Right renal pelvis (tissue), 4 donors: ENCODE results near the gene ADAMTS19. TPM values are rescaled to one million over a fixed set of nuclear protein-coding genes. Genes with fewer than 3 reads are reported as not detected.

ENCODE experiments used
- DNase-seq, 4 donors: peaks; one replicate each; pipeline ENCODE4 v3.0.0-alpha.2; 2013; ENCODE audit warnings: low read depth in 4 of 4, low spot score in 3 of 4, missing footprints in 1 of 4
- polyA plus RNA-seq, 4 donors: library from polyadenylated mRNA; unstranded; fragments of 120-200 nt; gene quantifications; one replicate each; pipeline ENCODE4 v1.2.1, GENCODE V29; 2013; ENCODE audit not compliant: insufficient read length in 4 of 4

ADAMTS19 gene
- polyA plus RNA-seq, 4 donors, result 5.2 to 6.8 (median 5.6) TPM

DNA sequence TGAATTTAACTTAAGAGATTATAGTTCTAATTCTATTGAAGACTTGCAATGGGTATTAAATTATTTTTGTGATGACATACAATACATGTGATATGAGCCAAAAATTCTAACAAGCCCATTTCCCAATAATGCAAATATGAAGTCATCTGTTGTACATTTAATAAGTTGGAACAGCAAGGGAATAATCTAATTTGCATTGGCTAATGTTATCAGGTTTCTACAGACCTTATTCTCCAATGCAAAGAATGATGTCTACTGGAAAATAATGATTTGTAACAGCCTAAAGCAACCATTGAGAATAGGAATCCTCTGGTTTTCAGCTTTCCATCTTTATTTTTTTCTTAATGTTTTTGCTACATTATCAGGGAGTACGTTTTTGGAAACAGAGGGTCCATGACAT, 198.7 kb downstream of the ADAMTS19 start:
- no peak for DNase-seq

DNA sequence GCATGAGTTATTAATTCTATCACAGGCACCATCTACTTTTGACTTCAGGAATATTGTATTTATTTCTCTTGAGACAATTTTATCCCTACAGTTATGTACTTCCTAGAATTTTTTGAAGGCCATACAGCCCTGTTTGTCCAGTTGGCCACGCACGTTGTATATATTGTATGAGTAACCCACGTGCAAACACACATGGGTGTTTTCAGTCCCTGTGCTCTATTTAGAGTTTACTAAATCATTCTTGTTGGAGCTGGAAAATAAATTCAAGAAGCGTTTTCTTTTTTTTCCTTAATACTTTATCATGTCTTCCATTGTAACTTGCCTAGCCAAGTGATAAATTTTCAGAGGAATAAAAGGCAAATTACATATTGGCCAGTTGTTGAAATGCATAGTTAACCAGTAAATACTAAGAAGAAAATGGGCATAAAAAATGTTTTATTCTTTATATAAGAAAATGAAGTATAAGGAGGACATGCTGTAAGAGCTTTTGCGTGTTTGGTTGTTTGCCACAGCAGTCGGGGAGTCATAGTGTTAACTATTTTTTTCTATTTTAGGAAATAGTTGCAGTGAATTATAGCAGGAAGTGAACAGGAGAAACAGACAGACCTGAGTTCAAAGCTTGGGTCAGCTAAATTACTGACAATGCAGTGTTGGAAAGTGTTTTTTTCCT, 201.4 kb downstream of the ADAMTS19 start:
- DNase-seq, result no peak

DNA sequence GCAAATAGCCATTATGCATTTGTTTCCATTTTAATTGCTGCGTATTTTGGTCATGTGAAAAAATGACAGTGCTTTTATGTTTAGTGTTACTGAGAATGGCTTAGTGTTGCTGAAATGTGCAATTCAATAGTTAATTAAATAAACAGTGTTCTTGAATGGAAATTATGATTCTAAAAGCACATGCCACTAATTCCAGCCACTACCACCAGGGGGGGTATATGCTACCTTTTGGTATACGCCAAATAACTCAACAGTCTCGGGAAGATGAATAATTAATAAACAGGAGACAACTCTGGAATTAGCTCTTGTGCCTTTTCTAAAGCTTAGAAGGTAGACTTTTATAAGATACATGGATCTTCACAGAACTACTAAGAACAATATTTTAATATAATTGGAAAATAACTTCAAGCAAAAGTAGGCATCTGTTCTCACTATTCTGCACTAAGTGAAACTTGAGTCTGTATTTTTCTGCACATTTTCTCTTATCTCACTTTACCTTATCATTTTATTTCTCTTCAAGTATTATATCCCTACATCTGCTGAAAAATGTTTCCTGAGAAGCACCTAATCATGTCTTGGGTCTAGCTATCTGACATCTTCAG, 204.3 kb downstream of the ADAMTS19 start:
- DNase-seq, result peak in 1 of 4 donors; percentile 4

DNA sequence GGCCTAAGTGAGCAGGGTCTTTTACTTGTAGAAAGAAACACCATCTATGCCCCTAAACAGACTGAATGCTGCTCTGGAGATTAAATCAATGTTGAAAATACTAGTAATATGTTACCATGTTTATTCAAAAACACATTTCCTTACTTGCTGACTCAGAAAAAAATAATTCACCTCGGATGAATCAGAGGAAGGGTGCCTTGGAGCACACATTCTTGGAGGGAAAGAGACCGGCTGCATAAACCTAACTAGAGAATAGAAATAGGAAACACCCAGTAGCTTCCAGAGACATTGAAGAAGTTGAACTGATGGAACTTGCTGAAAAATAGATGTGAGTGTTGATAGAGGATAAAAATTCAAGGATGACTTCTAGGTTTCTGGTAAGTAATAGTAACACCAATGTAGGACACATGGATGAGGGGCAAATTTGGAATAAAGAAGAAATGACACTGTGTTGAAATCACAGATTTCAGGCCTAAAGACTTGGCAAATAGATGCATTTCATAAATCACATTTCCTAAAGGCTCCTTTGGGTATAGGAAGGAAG, 210.9 kb downstream of the ADAMTS19 start:
- DNase-seq, result no peak

DNA sequence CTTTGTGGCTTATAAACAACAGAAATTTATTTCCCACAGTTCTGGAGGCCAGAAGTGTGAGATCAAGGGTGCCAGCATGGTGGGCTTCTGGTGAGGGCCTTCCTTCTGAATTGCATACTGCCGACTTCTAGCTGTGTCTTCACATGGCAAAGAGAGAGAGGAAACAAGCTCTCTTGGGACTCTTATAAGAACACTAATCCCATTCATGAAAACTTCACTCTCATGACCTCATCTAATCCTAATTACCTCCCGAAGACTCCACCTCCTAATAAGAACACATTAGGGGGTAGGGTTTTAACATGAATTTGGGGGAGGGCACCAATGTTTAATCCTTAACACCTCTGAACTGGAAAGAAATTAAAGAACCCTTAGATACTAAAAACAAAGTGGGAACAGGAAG, 211.9 kb downstream of the ADAMTS19 start:
- no peak for DNase-seq

DNA sequence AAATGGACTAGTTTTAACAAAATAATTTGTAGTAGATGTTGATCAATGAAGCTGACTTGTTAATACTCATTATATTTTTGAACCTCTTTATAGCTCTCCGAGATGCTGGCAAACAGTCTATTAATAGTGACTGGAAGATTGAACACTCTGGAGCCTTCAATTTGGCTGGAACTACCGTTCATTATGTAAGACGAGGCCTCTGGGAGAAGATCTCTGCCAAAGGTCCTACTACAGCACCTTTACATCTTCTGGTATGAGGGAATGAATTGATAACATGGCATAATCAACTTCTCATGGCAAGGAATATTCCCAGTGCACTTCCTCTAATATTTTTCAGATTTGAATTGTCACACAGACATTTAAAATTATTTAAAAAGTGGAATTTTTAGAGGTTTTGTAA, 219.6 kb downstream of the ADAMTS19 start:
- no peak for DNase-seq

DNA sequence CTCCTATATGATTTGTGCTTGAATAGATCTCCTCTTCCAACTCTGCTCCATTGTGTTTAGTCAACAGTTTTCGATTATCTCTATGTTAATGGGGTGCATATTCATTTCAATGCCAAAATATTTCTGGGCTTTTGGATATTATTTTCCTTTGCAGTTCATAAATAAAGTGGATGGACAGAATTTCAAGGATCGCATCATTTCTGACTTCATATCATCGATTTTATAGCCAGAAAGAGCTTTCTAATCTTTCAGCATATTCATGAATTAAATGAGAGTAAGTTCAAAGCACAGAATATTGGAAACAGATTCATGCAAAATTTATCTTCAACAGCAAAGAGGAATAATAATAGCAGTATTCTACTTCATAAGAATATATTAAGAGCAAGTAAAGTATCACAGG, 227.8 kb downstream of the ADAMTS19 start:
- no peak for DNase-seq

DNA sequence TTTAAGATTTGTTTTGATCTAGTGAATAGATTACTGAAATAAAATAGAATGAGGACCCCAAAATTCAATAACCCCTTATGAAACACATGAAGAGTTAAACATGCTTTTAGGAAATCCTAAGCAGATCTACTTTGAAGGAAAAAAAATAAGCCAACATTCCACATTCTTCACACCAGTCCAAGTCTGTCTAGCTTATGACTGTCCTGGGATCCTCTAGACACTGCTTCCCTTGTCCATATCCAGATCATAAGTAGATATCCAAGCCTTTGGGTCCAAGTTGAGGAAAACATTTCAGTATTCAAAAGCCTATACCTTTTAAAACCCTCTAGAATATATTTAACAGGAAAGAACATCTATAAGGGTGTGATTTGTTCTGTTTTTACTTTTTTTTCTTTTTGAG, 228.9 kb downstream of the ADAMTS19 start:
- no peak for DNase-seq

DNA sequence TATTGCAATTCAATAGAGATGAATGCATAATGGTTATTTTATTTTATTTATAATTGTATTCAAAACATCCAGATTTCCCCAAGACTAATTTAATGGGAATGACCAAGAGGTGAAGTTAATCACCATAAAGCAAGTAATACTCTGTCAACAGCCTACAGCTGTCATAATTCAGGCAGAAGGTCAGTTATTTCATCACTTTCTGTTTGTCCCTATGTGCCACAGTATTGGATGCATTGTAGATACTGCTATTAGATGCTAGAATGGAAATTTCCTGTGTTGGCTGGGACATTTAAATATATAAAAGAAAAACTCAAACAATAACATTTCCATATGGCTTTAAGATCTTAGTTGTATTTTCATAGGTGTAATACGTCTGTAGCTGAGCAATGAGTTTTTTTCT, 231.1 kb downstream of the ADAMTS19 start:
- no peak for DNase-seq

DNA sequence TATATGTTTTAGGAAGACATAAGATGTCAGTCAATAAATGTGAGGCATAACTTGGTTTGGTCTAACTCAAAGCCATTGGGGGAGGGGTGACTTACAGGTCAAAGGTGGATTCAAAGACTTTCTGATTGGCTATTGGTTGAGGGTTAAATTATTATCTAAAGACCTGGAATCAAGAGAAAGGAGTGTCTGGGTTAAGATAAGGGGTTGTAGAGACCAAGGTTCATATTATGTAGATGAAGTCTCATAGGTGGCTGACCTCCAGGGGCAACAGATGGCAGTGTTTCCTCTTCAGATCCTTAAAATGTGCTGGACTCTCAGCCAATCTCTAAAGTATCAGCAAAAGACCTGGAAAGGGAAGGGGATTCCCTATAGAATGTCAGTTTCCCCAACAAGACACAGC, 236.5 kb downstream of the ADAMTS19 start:
- no peak for DNase-seq

DNA sequence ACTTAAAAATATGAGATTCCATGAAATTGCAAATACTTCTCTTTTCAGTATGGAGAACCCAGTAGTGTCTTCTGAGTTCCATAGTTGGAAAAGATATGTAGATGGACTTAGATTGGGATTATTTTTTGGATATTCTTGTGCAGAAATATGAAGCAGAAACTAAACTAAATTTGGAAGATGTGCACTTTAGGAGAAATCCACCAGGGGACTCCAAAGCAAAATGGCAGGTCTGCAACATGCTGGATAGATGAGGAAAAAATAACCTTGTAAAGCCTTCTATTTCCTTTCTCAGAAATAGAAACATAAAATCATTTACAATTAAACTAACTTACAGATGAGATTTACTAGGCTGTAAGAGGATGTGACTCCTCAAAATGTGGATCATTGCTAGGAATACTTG, 238.6 kb downstream of the ADAMTS19 start:
- DNase-seq, result no peak

DNA sequence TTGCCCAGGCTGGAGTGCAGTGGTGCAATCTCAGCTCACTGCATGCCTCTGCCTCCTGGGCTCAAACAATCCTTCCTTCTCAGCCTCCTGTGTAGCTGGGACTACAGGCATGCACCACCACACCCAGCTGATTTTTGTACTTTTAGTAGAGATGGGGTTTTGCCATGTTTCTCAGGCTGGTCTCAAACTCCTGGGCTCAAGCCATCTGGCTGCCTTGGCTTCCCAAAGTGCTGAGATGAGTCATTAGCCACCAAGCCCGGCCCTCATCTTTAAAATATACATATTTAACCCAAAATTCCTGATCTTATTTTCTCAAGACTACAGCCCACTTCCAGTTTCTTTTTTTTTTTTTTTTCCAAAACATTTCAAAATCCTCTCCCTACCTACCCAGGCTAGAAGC, 256.1 kb downstream of the ADAMTS19 start:
- no peak for DNase-seq

DNA sequence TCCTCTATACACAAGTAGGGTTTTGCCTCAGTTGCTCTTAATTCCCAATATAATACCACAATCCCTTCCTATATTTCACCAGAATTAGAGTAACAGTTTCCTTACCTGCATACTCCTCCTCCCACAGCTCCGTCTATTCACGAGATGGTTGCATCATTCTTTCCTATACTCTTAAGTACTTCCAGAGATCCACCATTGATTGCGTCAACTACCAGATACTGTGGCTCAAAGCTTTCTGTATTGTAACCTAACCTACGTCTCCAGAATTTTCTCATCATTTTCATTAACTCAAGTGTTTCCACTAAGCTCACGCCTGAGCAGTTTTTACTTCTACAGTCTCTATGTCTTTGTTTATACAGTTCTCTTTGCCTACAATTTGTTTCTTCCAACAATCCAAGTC, 256.6 kb downstream of the ADAMTS19 start:
- no peak for DNase-seq

DNA sequence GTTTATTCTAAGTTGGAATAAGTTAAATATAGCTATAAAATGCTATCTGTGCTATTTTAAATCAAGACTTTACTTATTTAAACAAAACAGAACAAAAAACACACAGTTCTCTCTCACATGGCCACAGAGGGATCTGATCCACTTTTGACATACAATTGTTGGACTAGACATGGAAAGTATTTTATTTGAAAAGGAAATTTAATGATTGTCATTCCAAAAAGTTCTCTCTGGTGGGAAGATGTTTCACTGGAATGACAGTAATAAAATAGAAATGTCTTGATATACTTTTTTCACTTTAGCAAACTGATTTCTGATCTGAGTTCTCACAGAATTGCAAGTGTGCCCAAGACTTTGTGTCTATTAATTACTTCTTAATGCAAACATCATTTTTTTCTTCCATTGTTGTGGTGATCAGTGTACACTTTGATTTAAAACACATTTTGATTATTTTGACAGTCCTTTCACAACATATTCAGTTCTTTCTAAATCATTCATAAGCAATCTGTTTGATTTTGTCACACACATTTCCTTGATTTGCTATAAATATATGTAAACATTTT, 257.7 kb downstream of the ADAMTS19 start:
- DNase-seq, result no peak

DNA sequence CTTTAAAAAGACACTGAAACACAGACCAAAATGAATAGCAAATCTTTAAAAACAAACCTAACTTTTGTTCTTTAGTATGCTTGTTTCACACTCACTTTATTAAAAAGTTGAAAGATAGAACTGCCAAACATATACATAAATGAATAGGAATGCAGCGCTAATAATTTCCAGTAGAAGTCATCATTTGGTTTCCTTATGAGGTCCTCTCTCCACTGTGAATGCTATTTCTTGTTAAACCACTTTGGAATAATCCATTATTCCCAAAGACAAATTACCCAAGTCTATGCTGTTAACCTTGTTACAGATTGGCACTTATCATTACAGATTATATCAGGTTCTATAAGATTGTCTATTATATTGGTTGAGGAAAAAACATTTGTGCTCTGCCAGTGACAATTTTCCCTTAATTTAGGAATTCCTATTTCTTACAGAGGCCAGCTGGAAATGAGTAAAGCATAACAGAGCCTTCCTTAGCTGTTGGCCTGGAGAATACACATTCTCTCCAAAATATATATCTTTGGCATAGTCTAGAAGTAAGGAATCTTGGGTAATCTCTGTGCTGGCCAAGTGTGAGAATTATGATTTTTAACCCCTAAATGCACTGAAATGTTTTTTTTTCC, 258.5 kb downstream of the ADAMTS19 start:
- no peak for DNase-seq

DNA sequence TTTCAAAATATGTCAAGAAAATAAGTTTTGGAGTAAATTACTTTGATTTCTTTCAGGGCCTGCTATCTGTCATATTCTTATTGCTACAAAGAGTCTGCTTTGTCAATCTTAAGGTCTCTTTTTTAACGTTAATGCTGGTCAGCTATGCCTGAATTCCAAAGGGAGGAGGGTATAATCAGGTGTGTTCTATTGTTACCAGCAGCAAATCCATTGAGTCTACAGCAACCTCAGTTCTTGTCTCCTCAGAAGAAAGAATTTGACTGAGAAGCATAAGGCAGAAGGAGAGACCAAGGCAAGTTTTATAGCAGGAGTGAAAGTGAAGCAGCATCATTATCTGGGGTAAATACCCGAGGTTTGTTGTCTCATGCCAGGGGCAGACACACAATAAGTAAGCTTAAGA, 264.1 kb downstream of the ADAMTS19 start:
- no peak for DNase-seq

DNA sequence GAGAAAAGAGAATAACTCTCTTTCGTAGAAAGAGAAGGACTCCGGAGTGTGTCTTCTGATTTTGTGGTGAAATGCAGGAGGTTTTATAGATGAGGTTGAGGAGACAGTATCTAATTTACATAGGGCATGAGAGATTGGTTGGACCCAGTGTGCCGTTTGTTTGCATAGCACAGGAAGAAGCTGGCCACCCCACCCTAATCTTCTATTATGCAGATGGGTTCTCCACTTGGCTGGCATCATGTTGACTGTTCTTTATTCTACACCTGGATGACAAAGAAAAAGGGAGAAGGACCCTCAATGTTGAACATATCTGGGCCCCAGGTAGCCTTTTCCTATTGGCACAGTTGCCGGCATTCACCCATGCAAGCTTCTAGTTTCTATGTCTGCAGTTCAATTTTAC, 264.5 kb downstream of the ADAMTS19 start:
- no peak for DNase-seq

DNA sequence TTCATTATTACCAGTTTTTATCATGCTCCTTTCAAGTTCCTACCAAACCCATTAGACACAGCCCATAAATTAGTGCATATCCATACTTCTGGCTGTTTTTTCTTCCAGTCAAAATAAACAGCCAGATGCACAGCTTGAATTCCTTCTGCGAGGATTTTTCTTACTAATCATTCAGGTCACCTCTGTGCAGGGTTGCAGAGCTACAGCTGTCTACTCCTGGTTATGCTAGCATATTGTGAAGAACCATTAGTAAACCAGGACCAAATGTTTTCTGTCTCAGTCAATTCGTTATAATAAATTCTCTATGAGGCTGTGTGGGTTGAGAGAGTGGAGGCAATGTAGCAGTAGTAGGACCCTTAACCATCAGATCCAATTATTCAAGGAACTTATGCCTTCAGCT, 279.7 kb downstream of the ADAMTS19 start:
- DNase-seq, result no peak

DNA sequence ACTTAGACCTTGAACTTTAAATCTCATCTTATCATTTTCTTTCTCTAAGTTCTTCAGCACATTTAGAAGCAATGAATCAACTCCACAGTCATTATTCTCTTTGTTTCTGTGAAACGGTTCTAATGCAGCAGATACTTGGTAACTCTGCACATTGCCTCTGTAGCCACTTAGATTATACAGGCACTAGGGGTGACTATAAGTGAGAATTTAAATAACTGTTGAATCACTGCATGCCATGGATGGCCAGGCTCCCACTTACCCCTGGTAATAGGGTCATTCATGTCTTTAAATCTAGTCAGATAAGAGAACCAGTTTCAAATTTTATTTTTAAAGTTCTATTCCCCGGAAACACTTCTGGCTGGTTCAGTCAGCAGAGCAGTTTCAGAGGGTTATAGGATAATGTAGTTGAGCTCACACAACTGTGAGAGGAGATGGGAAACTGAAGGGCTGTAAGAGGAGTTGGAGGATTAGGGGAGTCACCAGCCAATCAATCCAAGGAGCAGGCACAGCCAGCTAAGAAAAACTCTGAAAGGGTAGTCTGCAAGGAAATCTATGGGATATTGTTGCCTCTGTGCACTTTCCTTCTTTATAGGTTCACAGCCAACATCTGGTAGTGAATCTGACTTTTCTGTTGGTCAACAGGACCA, 283.6 kb downstream of the ADAMTS19 start:
- DNase-seq, result no peak

DNA sequence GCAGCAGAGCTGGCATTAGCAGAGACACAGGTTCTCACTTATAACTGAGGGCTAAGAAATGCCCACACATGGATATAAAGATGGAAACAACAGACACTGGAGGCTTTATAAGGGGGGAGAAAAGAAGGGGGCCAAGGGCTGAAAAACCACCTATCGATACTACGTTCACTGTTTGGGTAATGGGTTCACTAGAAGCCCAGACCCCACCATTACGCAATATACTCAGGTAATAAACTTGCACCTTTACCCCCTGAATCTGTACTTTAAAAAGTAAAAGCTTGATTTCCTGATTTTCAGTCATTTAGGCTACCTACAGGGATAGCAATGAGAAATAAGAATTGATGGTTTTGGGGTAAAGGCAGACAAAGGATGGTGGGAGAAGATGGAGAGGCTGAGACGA, 285.9 kb downstream of the ADAMTS19 start:
- DNase-seq, result no peak

DNA sequence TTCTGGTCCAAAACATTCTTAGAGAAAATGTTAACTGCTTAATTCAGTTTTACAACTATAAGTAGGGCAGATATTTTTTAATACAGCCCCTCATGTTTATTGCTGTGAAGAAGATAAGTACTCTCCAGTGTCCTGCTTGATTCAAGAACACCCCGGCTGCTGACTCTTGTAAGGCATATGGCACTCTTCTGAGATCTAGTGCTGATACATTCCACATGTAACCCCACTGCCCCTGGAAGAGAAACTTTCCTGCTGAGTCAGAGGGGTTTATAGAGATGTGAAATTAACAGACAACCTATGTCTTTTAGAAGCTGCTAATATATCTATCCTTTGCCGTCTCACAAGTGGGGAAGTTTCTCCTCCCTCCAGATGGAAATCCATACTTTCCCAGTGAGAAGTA, 286.8 kb downstream of the ADAMTS19 start:
- no peak for DNase-seq
